OCI-LY1 (cell line): ENCODE results near the gene COG2.

Experiments used
- EZH2 ChIP-seq: fragments of 200-600 bp; sonication (generic), shearing (Covaris generic); IDR thresholded peaks from 2 replicates; pipeline ENCODE4 v1.8.0; 2017; ENCODE audit warnings: borderline replicate concordance, mixed run types, mild to moderate bottlenecking, antibody characterized with exemption, low read length, moderate library complexity, mixed read lengths
- TF ChIP-seq, protein P1 (sequence below): fragments of 200-600 bp; sonication (generic), shearing (Covaris generic); IDR thresholded peaks from 2 replicates; pipeline ENCODE4 v1.5.1; 2017; ENCODE audit warnings: mild to moderate bottlenecking, antibody characterized with exemption, low read length, moderate library complexity, mixed read lengths

- TF ChIP-seq EZH2: no peak
- TF ChIP-seq, protein P1, sequence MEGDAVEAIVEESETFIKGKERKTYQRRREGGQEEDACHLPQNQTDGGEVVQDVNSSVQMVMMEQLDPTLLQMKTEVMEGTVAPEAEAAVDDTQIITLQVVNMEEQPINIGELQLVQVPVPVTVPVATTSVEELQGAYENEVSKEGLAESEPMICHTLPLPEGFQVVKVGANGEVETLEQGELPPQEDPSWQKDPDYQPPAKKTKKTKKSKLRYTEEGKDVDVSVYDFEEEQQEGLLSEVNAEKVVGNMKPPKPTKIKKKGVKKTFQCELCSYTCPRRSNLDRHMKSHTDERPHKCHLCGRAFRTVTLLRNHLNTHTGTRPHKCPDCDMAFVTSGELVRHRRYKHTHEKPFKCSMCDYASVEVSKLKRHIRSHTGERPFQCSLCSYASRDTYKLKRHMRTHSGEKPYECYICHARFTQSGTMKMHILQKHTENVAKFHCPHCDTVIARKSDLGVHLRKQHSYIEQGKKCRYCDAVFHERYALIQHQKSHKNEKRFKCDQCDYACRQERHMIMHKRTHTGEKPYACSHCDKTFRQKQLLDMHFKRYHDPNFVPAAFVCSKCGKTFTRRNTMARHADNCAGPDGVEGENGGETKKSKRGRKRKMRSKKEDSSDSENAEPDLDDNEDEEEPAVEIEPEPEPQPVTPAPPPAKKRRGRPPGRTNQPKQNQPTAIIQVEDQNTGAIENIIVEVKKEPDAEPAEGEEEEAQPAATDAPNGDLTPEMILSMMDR: no peak; the same call in 1 of the 2 replicates
Measured at GRCh38 chr1:230643908-230644307, 1.6 kb downstream of the COG2 start.
